ENCODE results near the gene GFI1. TPM values are rescaled to one million over a fixed set of nuclear protein-coding genes. Genes with fewer than 3 reads are reported as not detected.

Gene GFI1
- total and polyA plus RNA-seq, 2 of the 13 experiments (the other 11 are each of a cell fraction or from before 2014, with no cell fraction given): 10.3 to 10.5 TPM

DNA sequence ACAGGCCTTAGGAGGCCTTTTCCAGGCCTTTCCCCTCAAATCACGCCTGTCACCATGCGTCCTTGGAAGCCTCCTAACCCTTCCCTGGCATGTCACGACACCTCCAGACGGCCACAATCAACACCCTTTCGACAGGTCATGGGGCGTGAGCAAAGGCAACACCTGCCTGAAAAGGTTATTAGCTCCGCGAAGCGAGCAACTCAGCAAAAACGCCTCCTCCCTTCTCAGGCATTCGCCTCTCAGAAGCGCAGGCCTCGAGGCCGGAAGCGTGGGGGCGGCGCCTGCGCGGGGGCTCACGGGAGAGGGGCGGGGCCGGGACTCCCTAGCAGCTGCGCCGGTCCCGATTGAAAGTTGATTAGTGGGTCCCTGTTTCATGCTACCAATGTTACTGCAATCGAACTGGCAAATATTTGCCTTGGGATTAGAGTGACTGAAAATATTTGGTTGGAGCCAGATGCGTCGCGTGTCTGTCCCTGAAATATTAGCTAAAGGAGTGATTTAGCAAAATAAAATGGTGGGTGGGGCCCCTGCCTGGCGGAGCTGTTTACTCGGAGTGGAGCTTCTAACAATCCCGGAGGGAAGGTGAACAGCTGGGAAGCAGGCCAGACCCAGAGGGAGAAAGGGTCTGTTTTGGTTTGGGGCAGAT lies 44.9 kb downstream of the GFI1 start (continued):
- TF ChIP-seq, protein P1, sequence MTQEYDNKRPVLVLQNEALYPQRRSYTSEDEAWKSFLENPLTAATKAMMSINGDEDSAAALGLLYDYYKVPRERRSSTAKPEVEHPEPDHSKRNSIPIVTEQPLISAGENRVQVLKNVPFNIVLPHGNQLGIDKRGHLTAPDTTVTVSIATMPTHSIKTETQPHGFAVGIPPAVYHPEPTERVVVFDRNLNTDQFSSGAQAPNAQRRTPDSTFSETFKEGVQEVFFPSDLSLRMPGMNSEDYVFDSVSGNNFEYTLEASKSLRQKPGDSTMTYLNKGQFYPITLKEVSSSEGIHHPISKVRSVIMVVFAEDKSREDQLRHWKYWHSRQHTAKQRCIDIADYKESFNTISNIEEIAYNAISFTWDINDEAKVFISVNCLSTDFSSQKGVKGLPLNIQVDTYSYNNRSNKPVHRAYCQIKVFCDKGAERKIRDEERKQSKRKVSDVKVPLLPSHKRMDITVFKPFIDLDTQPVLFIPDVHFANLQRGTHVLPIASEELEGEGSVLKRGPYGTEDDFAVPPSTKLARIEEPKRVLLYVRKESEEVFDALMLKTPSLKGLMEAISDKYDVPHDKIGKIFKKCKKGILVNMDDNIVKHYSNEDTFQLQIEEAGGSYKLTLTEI (CRISPR knock-in tag; conservative IDR thresholded peaks at IDR 0.05): no peak
- TF ChIP-seq ZNF749 (CRISPR knock-in tag; IDR thresholded peaks at IDR 0.05; ENCODE audit: borderline replicate concordance) (peak; percentile 67; the same call in 1 of the 2 replicates), ATM (IDR thresholded peaks at IDR 0.05; ENCODE audit: borderline replicate concordance) (no peak), KDM6A (CRISPR knock-in tag; IDR thresholded peaks at IDR 0.05; ENCODE audit: low read depth) (no peak), ZMYM2 (CRISPR knock-in tag; IDR thresholded peaks at IDR 0.05) (peak; percentile 53; the same call in 1 of the 2 replicates), TGIF2 (CRISPR knock-in tag; IDR thresholded peaks at IDR 0.05) (no peak; the same call in 1 of the 2 replicates), MAFG (CRISPR knock-in tag; IDR thresholded peaks at IDR 0.05) (no peak), ZNF709 (CRISPR knock-in tag; IDR thresholded peaks at IDR 0.05) (peak; percentile 66; the same call in 1 of the 2 replicates), HOXA5 (CRISPR knock-in tag; IDR thresholded peaks at IDR 0.05) (peak; percentile 75), ZNF883 (CRISPR knock-in tag; IDR thresholded peaks at IDR 0.05; ENCODE audit: not compliant biosample characterization) (peak; percentile 92), HNRNPK (IDR thresholded peaks at IDR 0.05; ENCODE audit: low read depth, low read length, poor library complexity, severe bottlenecking) (no peak), NFIB (CRISPR knock-in tag; IDR thresholded peaks at IDR 0.05; ENCODE audit: borderline replicate concordance) (no peak), HMG20B (CRISPR knock-in tag; conservative IDR thresholded peaks at IDR 0.05) (peak; percentile 98), ZNF781 (CRISPR knock-in tag; IDR thresholded peaks at IDR 0.05; ENCODE audit: borderline replicate concordance, not compliant biosample characterization) (no peak), NRL (CRISPR knock-in tag; IDR thresholded peaks at IDR 0.05; ENCODE audit: borderline replicate concordance) (peak; percentile 85), ZFX (CRISPR knock-in tag; IDR thresholded peaks at IDR 0.05; ENCODE audit: low read depth) (peak; percentile 100)
- TF ChIP-seq, protein P2, sequence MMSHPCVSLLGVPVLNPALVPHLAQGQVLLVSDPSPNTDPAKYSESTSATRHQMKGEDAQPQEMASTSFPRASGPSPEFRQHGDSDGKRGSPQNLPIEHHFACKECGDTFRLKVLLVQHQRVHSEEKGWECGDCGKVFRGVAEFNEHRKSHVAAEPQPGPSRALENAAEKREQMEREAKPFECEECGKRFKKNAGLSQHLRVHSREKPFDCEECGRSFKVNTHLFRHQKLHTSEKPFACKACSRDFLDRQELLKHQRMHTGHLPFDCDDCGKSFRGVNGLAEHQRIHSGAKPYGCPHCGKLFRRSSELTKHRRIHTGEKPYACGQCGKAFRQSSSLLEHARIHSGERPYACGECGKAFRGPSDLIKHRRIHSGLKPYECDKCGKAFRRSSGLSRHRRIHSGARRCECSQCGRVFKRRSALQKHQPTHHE (CRISPR knock-in tag; IDR thresholded peaks at IDR 0.05; ENCODE audit: borderline replicate concordance): peak; percentile 76; the same call in 1 of the 2 replicates
- TF ChIP-seq, protein P3, sequence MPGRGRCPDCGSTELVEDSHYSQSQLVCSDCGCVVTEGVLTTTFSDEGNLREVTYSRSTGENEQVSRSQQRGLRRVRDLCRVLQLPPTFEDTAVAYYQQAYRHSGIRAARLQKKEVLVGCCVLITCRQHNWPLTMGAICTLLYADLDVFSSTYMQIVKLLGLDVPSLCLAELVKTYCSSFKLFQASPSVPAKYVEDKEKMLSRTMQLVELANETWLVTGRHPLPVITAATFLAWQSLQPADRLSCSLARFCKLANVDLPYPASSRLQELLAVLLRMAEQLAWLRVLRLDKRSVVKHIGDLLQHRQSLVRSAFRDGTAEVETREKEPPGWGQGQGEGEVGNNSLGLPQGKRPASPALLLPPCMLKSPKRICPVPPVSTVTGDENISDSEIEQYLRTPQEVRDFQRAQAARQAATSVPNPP (CRISPR knock-in tag; IDR thresholded peaks at IDR 0.05): peak; percentile 74; the same call in 1 of the 2 replicates
- TF ChIP-seq, protein P4, sequence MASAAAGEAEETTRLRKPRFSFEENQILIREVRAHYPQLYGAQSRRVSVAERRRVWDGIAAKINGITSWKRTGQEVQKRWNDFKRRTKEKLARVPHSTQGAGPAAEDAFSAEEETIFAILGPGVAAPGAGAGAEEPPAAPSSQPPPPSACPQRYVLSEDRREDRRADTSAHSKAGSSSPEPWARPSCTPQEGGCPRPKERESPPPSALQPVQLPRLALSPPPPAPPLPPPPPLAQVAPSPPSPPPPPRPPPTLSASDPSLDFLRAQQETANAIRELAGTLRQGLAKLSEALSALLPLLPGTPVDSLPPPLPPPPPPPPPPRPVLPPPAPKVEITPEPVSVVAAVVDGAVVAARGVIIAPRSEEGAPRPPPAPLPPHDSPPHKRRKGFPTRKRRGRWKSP (CRISPR knock-in tag; IDR thresholded peaks at IDR 0.05): 0 out of 2 replicates have a peak, but pooled peaks have one; percentile 66

Data from HepG2 (cell line).